ENCODE results near the gene STAT5B. TPM values are rescaled to one million over a fixed set of nuclear protein-coding genes. Genes with fewer than 3 reads are reported as not detected.
A peak's percentile ranks its signal among the peaks of the same experiment; 100 is the strongest.

Gene STAT5B
- total RNA-seq, 1 donor, result 23.0 TPM

- DNase-seq (ENCODE audit: low read depth), result no peak
- TF ChIP-seq CTCF (IDR thresholded peaks at IDR 0.05; ENCODE audit: insufficient read depth, low read length), result no peak
- no peak overlapping the region for H3K4me3 ChIP-seq (ENCODE audit: low read depth, low read length)
Measured at GRCh38 chr17:42283241-42284023, 7.2 kb upstream of the STAT5B start.

- TF ChIP-seq CTCF (IDR thresholded peaks at IDR 0.05; ENCODE audit: insufficient read depth, low read length), result no peak
- no peak overlapping the region for H3K4me3 ChIP-seq (ENCODE audit: low read depth, low read length)
- no peak for DNase-seq (ENCODE audit: low read depth)
Measured at GRCh38 chr17:42282478-42283080, 6.4 kb upstream of the STAT5B start.

GRCh38 chr17:42281571-42282096 lies 5.4 kb upstream of the STAT5B start:
- DNase-seq (ENCODE audit: low read depth), result no peak
- no peak overlapping the region for H3K4me3 ChIP-seq (ENCODE audit: low read depth, low read length)
- no peak for TF ChIP-seq CTCF (IDR thresholded peaks at IDR 0.05; ENCODE audit: insufficient read depth, low read length)

- no peak for TF ChIP-seq CTCF (IDR thresholded peaks at IDR 0.05; ENCODE audit: insufficient read depth, low read length)
- DNase-seq (ENCODE audit: low read depth), result no peak
- H3K4me3 ChIP-seq (ENCODE audit: low read depth, low read length), result no peak overlapping the region
Measured at GRCh38 chr17:42279776-42280630, 3.8 kb upstream of the STAT5B start.

GRCh38 chr17:42277342-42277712 lies 1.1 kb upstream of the STAT5B start:
- no peak for TF ChIP-seq CTCF (IDR thresholded peaks at IDR 0.05; ENCODE audit: insufficient read depth, low read length)
- DNase-seq (ENCODE audit: low read depth), result no peak
- H3K4me3 ChIP-seq (ENCODE audit: low read depth, low read length), result no peak overlapping the region

- peak; percentile 84 for DNase-seq (ENCODE audit: low read depth)
- H3K4me3 ChIP-seq (ENCODE audit: low read depth, low read length), result peak overlapping the region; percentile 83
- no peak for TF ChIP-seq CTCF (IDR thresholded peaks at IDR 0.05; ENCODE audit: insufficient read depth, low read length)
Measured at GRCh38 chr17:42276609-42277341, 584 bp upstream of the STAT5B start.
